Adrenal gland (tissue), 12 donors: ENCODE results near the gene CLEC6A. TPM values are rescaled to one million over a fixed set of nuclear protein-coding genes. Genes with fewer than 3 reads are reported as not detected.

Source experiments
- DNase-seq, 7 donors: peaks; one replicate each; pipeline ENCODE4 v3.0.0-alpha.2; 2019 to 2020
- H3K27ac ChIP-seq, 5 donors: fragments of 200-600 bp; sonication (generic) in 4 of 5; 1 replicate in 3 of 5; 2 replicates in 2 of 5; pipeline versions ENCODE4 v1.5.1 to v1.8.0; 2016 to 2020; ENCODE audit warnings: mild to moderate bottlenecking in 1 of 5
- H3K27me3 ChIP-seq: fragments of 200-600 bp; 2 replicates; pipeline ENCODE4 v1.8.0; 2021
- H3K36me3 ChIP-seq, 2 donors: fragments of 200-600 bp; replicated peaks in 1 of 2; 1 replicate in 1 of 2; 2 replicates in 1 of 2; pipeline versions ENCODE4 v1.5.1 to v1.8.0; 2018 to 2022
- H3K4me1 ChIP-seq, 2 donors: fragments of 200-600 bp; replicated peaks in 1 of 2; 1 replicate in 1 of 2; 2 replicates in 1 of 2; pipeline versions ENCODE4 v1.5.1 to v1.8.0; 2018 to 2021
- H3K4me3 ChIP-seq, 4 donors: fragments of 200-600 bp; sonication (generic) in 3 of 4; one replicate each; pipeline ENCODE4 v1.5.1; 2016 to 2018
- H3K9me3 ChIP-seq, 3 donors: fragments of 200-600 bp; sonication (generic) in 1 of 3; replicated peaks in 1 of 3; 1 replicate in 2 of 3; 2 replicates in 1 of 3; pipeline versions ENCODE4 v1.5.1 to v1.8.0; 2016 to 2021
- CTCF ChIP-seq, 6 experiments: fragments of 450-650 bp in 4 of 6; fragments of 200-600 bp in 2 of 6; sonication (generic) in 1 of 6; IDR thresholded peaks; 1 replicate in 5 of 6; 2 replicates in 1 of 6; pipeline versions ENCODE4 v1.5.1 to v1.8.0; 2016 to 2021; ENCODE audit warnings: antibody characterized with exemption in 6 of 6, mild to moderate bottlenecking in 2 of 6, moderate library complexity in 1 of 6
- POLR2A ChIP-seq, 2 donors: fragments of 450-650 bp; IDR thresholded peaks; one replicate each; pipeline ENCODE4 v1.6.1; 2017; ENCODE audit warnings: antibody characterized with exemption in 2 of 2, mild to moderate bottlenecking in 2 of 2, moderate library complexity in 1 of 2
- WGBS, 4 donors: extraction: QIAGEN DNeasy Blood & Tissue Kit in 2 of 4; methylation state at CpG; one replicate each; pipeline versions ENCODE4 v1.1.5 to v1.1.7; 2013 to 2017; 5-methylcytosine and 5-hydroxymethylcytosine counted together
- intact Hi-C, 2 donors: fragments of 100-400 bp; cut with DNase I; formaldehyde crosslinking; loops; one replicate each; pipeline versions ENCODE4 v1.14.1 to v1.15.0; 2022 to 2023
- polyA plus RNA-seq, 3 donors: library from polyadenylated mRNA; stranded (reverse); fragments of 200-250 nt in 2 of 3; fragments of 350-450 nt in 1 of 3; fragmentation: Illumina TruSeq in 1 of 3; extraction: RNeasy Lipid Tissue Mini Kit (QIAGEN cat#74804) in 1 of 3; gene quantifications; one replicate each; pipeline ENCODE4 v1.2.3, GENCODE V29; 2013 to 2014
- total RNA-seq, 9 donors: library from RNA; depleted of rRNA in 4 of 9; stranded (reverse); fragments of >200 nt in 4 of 9; fragments of 120-200 nt in 1 of 9; fragmentation: NEBNext Ultra II Directional in 1 of 9; extraction: Animal tissue kit (Norgen Biotek cat#: 25700) in 1 of 9; gene quantifications; one replicate each; pipeline versions ENCODE4 v1.1.0 to v1.2.4, GENCODE V29; 2013 to 2023
- donor health status: healthy with polysubstance abuse.
- donor health status: Bipolar disorder and iron deficiency.
- donor health status: DM: yes; HTN: yes; CAD: no.
- donor health status: DM: no; HTN: no; CAD: no.
- donor health status: DM: no; HTN: no; CAD: no.
- donor health status: DM: yes; HTN: yes; CAD: no.

The CLEC6A gene
- total and polyA plus RNA-seq, 12 donors = 0.06 TPM; not detected in 11

GRCh38 chr12:8453796-8454195 is 2.0 kb upstream of the CLEC6A start:
- H3K9me3 ChIP-seq = no peaks in the 10 kb centered on the region
- H3K4me3 ChIP-seq = no peak overlapping the region
- no peaks in the 10 kb centered on the region for H3K4me1 ChIP-seq
- no peak for DNase-seq
- intact Hi-C loops = no loop called here
- H3K27me3 ChIP-seq = no peaks in the 10 kb centered on the region
- no peak overlapping the region for H3K27ac ChIP-seq
- no peak for TF ChIP-seq CTCF (IDR thresholded peaks at IDR 0.05)
- TF ChIP-seq POLR2A (IDR thresholded peaks at IDR 0.05) = no peak
- whole genome bisulfite sequencing, 4 donors = 38 to 43% (median 41%) methylated on average over 1 of the region's 1 CpG
- H3K36me3 ChIP-seq = no peaks in the 10 kb centered on the region

GRCh38 chr12:8455271-8455670 is 491 bp upstream of the CLEC6A start:
- no peaks in the 10 kb centered on the region for H3K4me1 ChIP-seq
- no peak overlapping the region for H3K4me3 ChIP-seq
- H3K36me3 ChIP-seq = no peaks in the 10 kb centered on the region
- no peaks in the 10 kb centered on the region for H3K9me3 ChIP-seq
- no peak for DNase-seq
- intact Hi-C loops = no loop called here
- TF ChIP-seq CTCF (IDR thresholded peaks at IDR 0.05) = no peak
- no peak for TF ChIP-seq POLR2A (IDR thresholded peaks at IDR 0.05)
- no peaks in the 10 kb centered on the region for H3K27me3 ChIP-seq
- H3K27ac ChIP-seq = no peak overlapping the region

GRCh38 chr12:8461426-8461825 is 5.7 kb downstream of the CLEC6A start:
- no peaks in the 10 kb centered on the region for H3K27me3 ChIP-seq
- H3K4me3 ChIP-seq = no peak overlapping the region
- no peaks in the 10 kb centered on the region for H3K9me3 ChIP-seq
- no peak for DNase-seq
- intact Hi-C loops = no loop called here
- H3K36me3 ChIP-seq = no peaks in the 10 kb centered on the region
- TF ChIP-seq POLR2A (IDR thresholded peaks at IDR 0.05) (no peak), CTCF (IDR thresholded peaks at IDR 0.05) (no peak)
- H3K27ac ChIP-seq = no peak overlapping the region
- no peaks in the 10 kb centered on the region for H3K4me1 ChIP-seq
- WGBS, 4 donors = 59 to 87% (median 70%) methylated on average over 2 of the region's 2 CpGs

- Histone ChIP-seq H3K4me3 (no peak overlapping the region), H3K27ac (no peak overlapping the region), H3K27me3 (no peaks in the 10 kb centered on the region), H3K4me1 (no peaks in the 10 kb centered on the region), H3K36me3 (no peaks in the 10 kb centered on the region), H3K9me3 (no peaks in the 10 kb centered on the region)
- TF ChIP-seq CTCF (IDR thresholded peaks at IDR 0.05) (no peak), POLR2A (IDR thresholded peaks at IDR 0.05) (no peak)
- intact Hi-C loops = no loop called here
- no peak for DNase-seq
- WGBS, 4 donors = 0 to 24% (median 1%) methylated on average over 2 of the region's 2 CpGs
Measured at GRCh38 chr12:8465301-8465996, 9.7 kb downstream of the CLEC6A start.
